PC-3 (cell line): Measurements from ENCODE around the gene BMS1. TPM values are rescaled to one million over a fixed set of nuclear protein-coding genes. Genes with fewer than 3 reads are reported as not detected.

ENCODE experiments used
- ATAC-seq: fragments of 200-7000 bp; cut with Tn5 transposase; 2 replicates; pipeline ENCODE4 v1.9.1; 2020; ENCODE audit warnings: mild to moderate bottlenecking, moderate library complexity
- BruUV-seq: library from RNA; stranded (reverse); fragments of 400-500 nt; replicated peaks from 2 replicates; lab custom pipeline; 2021; lab: Mats Ljungman, UMichigan
- CTCF ChIA-PET: fragments of 300-600 bp; sonication (Branson Sonifier 250); formaldehyde crosslinking; loops from one replicate; lab custom pipeline; 2022; ENCODE audit warnings: antibody characterized with exemption; lab: Charles Lee
- POLR2A ChIA-PET: fragments of 300-600 bp; sonication (Branson Sonifier 250); formaldehyde crosslinking; loops from one replicate; lab custom pipeline; 2022; ENCODE audit warnings: antibody characterized with exemption; ENCODE audit not compliant: unreplicated experiment; lab: Charles Lee
- DNase-seq: peaks from one replicate; pipeline ENCODE4 v3.0.0-alpha.2; 2015
- H2AFZ ChIP-seq: fragments of 300-600 bp; sonication (generic); 2 replicates; pipeline ENCODE4 v1.6.0; 2016; ENCODE audit warnings: antibody characterized with exemption, low read length
- H3F3A ChIP-seq: fragments of 300-600 bp; sonication (generic); one replicate; pipeline ENCODE4 v1.6.0; 2017; ENCODE audit warnings: antibody characterized with exemption, low read length, control low read depth, mild to moderate bottlenecking; ENCODE audit not compliant: unreplicated experiment
- H3K27ac ChIP-seq: fragments of 300-600 bp; sonication (generic); 2 replicates; pipeline ENCODE4 v1.5.1; 2016; ENCODE audit warnings: mild to moderate bottlenecking, low read length
- H3K27me3 ChIP-seq: fragments of 300-600 bp; sonication (generic); 2 replicates; pipeline ENCODE4 v1.6.1; 2016; ENCODE audit warnings: low read length, mixed read lengths
- H3K36me3 ChIP-seq: fragments of 300-600 bp; sonication (generic); 2 replicates; pipeline ENCODE4 v1.6.1; 2016; ENCODE audit warnings: low read depth, mixed run types, low read length, mixed read lengths
- H3K4me1 ChIP-seq: fragments of 300-600 bp; sonication (generic); 2 replicates; pipeline ENCODE4 v1.5.1; 2016; ENCODE audit warnings: low read length; ENCODE audit not compliant: insufficient read depth
- H3K4me2 ChIP-seq: fragments of 300-600 bp; sonication (generic); 2 replicates; pipeline ENCODE4 v1.6.0; 2016; ENCODE audit warnings: low read length
- H3K4me3 ChIP-seq: fragments of 300-600 bp; sonication (generic); 2 replicates; pipeline ENCODE4 v1.5.1; 2016; ENCODE audit warnings: mild to moderate bottlenecking, low read length, mixed read lengths
- H3K79me2 ChIP-seq: fragments of 300-600 bp; sonication (generic); 2 replicates; pipeline ENCODE4 v1.6.1; 2017; ENCODE audit warnings: low read length, mixed read lengths
- H3K9ac ChIP-seq: fragments of 300-600 bp; sonication (generic); 2 replicates; pipeline ENCODE4 v1.6.0; 2016; ENCODE audit warnings: mild to moderate bottlenecking, low read length
- H3K9me2 ChIP-seq: fragments of 300-600 bp; sonication (generic); replicated peaks from 2 replicates; pipeline ENCODE4 v1.6.1; 2016; ENCODE audit warnings: mixed run types, low read length, mixed read lengths
- H3K9me3 ChIP-seq: fragments of 300-600 bp; sonication (generic); 2 replicates; pipeline ENCODE4 v1.6.1; 2016; ENCODE audit warnings: low read length, mixed read lengths
- H4K20me1 ChIP-seq: fragments of 300-600 bp; sonication (generic); 2 replicates; pipeline ENCODE4 v1.6.1; 2016; ENCODE audit warnings: low read length, mixed read lengths
- EZH2 ChIP-seq: fragments of 300-600 bp; sonication (generic); IDR thresholded peaks from one replicate; pipeline ENCODE4 v1.6.1; 2017; ENCODE audit warnings: antibody characterized with exemption, mild to moderate bottlenecking, low read length; ENCODE audit not compliant: unreplicated experiment
- EZH2phosphoT487 ChIP-seq: fragments of 300-600 bp; sonication (generic); IDR thresholded peaks from 2 replicates; pipeline ENCODE4 v1.6.1; 2018; ENCODE audit warnings: mild to moderate bottlenecking, antibody characterized with exemption, low read length, borderline replicate concordance
- intact Hi-C: fragments of 100-400 bp; cut with micrococcal nuclease; formaldehyde crosslinking; loops from 2 replicates; pipeline ENCODE4 v1.9.0; 2023
- total RNA-seq: library from RNA; depleted of rRNA; stranded (reverse); fragments of >200 nt; gene quantifications from 2 replicates; pipeline ENCODE4 v1.2.3, GENCODE V29; 2014
- TF ChIP-seq, protein P1 (sequence below): fragments of 300-600 bp; sonication (generic); conservative IDR thresholded peaks from 2 replicates; pipeline ENCODE4 v1.5.1; 2017; ENCODE audit warnings: antibody characterized with exemption, low read depth, mild to moderate bottlenecking, low read length

The BMS1 gene
- total RNA-seq, 1 experiment from 2014 or later: 36.6 TPM

DNA sequence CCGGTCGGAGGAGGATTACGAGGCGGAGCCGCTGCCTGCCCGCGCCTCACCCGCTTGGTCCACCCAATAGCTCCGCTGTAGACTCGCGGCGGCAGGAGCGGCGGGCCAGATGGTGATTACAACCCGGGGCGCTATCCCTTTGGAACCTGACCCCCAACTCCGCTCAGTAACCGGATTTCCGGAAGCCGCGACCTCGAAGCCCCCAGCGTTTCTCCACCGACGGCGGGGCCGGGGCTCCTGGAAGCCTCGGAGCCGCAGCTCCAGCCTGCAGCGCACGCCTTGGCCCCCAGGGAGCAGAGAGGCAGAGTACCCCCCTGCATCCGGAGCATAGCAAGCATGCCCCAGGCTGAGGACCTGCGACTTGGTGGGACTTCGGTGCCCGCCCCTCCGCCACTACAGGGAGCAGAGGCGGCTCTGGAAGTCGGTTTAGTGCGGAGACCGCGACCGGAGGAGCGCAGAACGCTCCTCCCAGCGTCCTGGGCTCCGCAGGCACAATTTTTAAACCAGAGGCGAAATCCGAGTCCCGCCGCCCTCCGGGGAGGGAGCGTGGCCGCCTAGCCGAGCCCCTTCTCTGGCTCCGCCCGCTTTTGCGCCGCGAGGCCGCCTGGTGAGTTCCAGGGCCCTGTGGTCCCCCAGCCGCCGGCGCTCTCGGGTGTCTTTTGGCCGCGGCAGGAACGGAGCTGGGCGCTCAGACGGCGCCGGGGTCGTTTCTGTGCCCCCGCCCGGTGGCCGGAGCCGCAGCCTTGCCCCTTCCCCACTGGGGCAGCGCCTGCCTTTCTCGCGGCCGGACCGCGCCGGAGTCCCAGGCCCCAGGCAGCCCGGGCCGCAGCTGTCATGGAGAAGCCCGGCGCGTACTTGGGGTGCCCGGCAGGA, 28.2 kb upstream of the BMS1 start:
- no TSS peak for BruUV-seq
- ATAC-seq (peak; percentile 8; the same call in 1 of the 2 replicates), DNase-seq (no peak)
- TF ChIP-seq EZH2: peak; percentile 88
- peak; percentile 53; the same call in 1 of the 2 replicates for TF ChIP-seq EZH2phosphoT487
- TF ChIP-seq, protein P1, sequence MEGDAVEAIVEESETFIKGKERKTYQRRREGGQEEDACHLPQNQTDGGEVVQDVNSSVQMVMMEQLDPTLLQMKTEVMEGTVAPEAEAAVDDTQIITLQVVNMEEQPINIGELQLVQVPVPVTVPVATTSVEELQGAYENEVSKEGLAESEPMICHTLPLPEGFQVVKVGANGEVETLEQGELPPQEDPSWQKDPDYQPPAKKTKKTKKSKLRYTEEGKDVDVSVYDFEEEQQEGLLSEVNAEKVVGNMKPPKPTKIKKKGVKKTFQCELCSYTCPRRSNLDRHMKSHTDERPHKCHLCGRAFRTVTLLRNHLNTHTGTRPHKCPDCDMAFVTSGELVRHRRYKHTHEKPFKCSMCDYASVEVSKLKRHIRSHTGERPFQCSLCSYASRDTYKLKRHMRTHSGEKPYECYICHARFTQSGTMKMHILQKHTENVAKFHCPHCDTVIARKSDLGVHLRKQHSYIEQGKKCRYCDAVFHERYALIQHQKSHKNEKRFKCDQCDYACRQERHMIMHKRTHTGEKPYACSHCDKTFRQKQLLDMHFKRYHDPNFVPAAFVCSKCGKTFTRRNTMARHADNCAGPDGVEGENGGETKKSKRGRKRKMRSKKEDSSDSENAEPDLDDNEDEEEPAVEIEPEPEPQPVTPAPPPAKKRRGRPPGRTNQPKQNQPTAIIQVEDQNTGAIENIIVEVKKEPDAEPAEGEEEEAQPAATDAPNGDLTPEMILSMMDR: no peak
- peaks cover 12% of the 10 kb centered on the region for H3K4me1 ChIP-seq
- H3K36me3 ChIP-seq: no peaks in the 10 kb centered on the region
- CTCF ChIA-PET: interaction anchor here (0.9 kb wide), 1 partner anchor 28 kb away, joined by 3 read pairs; the partner anchor contains the start of gene BMS1
- peaks cover 42% of the 10 kb centered on the region for H3K27me3 ChIP-seq
- no peak overlapping the region for H3K9ac ChIP-seq
- intact Hi-C loops: loop anchor here (5.0 to 10.0 kb wide), 2 partner anchors 117 to 200 kb away; partner anchors contain the start of gene ZNF33B
- H2AFZ ChIP-seq: peak overlapping the region; percentile 76
- peak overlapping the region; percentile 82 for H3K4me2 ChIP-seq
- no peak overlapping the region for H3K27ac ChIP-seq
- H4K20me1 ChIP-seq: no peaks in the 10 kb centered on the region
- H3F3A ChIP-seq: no peaks in the 10 kb centered on the region
- no peaks in the 10 kb centered on the region for H3K9me3 ChIP-seq
- POLR2A ChIA-PET: no interaction called here
- H3K9me2 ChIP-seq: no peaks in the 10 kb centered on the region
- H3K79me2 ChIP-seq: no peaks in the 10 kb centered on the region
- peak overlapping the region; percentile 66 for H3K4me3 ChIP-seq

DNA sequence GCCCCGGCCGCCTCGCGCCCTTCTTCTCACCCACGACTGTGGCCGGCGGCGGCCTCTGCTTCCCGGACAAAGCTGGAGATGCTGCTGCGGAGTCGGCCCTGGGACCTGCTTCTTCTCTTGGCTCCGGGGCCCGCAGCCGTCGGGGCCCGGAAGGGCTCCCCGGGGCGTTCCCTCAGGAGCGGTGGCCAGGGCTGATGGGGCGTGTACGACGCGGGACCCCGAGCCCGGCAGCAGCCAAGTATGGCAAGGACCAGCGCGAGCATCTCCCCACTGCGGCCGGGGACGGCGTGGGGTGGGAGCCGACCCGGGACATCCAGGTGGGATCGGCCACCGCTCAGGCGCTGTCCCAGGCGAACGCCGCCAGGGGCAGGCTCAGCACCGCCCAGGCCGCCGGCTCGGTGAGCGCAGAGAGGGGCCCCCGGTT, 27.6 kb upstream of the BMS1 start:
- Histone ChIP-seq H3K4me2 (peak overlapping the region; percentile 82), H3K9ac (no peak overlapping the region), H3K27ac (no peak overlapping the region), H3K9me2 (no peaks in the 10 kb centered on the region), H3K36me3 (no peaks in the 10 kb centered on the region), H3K9me3 (no peaks in the 10 kb centered on the region), H3K4me1 (peaks cover 12% of the 10 kb centered on the region), H3K4me3 (no peak overlapping the region), H2AFZ (peak overlapping the region; percentile 76; the same call in 1 of the 2 replicates), H3K27me3 (peaks cover 45% of the 10 kb centered on the region), H3K79me2 (no peaks in the 10 kb centered on the region), H3F3A (no peaks in the 10 kb centered on the region), H4K20me1 (no peaks in the 10 kb centered on the region)
- no TSS peak for BruUV-seq
- intact Hi-C loops: loop anchor here (10.0 kb wide), 1 partner anchor 200 kb away; no protein-coding TSS in a partner anchor
- ChIA-PET POLR2A (no interaction called here), CTCF (no interaction called here)
- no peak for ATAC-seq
- DNase-seq: no peak
- TF ChIP-seq, protein P1: no peak
- TF ChIP-seq EZH2phosphoT487 (no peak), EZH2 (no peak)
